Hepatocyte (in vitro differentiated cells): ENCODE measurements around the gene RAB11FIP4.

ENCODE experiments used
- EZH2phosphoT487 ChIP-seq: fragments of 200-600 bp; sonication (generic); IDR thresholded peaks from one replicate; pipeline ENCODE4 v1.6.1; 2018; ENCODE audit warnings: antibody characterized with exemption, mild to moderate bottlenecking, low read depth, moderate library complexity; ENCODE audit not compliant: unreplicated experiment, severe bottlenecking
- TF ChIP-seq, protein P1 (sequence below): fragments of 200-600 bp; sonication (generic); IDR thresholded peaks from 2 replicates; pipeline ENCODE4 v1.5.1; 2016; ENCODE audit warnings: antibody characterized with exemption, mild to moderate bottlenecking; ENCODE audit not compliant: poor library complexity

DNA sequence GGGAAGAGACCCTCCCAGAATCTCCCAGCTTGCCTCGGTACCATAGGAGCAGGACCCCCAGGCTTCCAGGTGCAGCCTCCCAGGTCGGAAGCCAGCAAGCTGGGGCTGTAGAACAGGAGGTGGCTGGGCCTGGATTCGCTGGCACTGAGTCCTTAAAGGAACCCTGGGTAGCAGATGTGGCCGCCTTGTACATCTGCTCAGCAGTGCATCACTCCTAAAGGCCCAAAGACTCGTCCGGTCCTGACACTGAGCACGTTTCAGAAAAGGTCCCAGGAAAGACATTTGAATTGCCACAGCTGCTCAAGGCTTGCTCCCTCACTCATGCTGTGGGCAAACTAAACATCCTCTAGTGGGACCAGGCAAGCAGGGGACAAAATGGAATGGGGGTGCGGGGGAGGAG lies 172.8 kb downstream of the RAB11FIP4 start:
- TF ChIP-seq, protein P1, sequence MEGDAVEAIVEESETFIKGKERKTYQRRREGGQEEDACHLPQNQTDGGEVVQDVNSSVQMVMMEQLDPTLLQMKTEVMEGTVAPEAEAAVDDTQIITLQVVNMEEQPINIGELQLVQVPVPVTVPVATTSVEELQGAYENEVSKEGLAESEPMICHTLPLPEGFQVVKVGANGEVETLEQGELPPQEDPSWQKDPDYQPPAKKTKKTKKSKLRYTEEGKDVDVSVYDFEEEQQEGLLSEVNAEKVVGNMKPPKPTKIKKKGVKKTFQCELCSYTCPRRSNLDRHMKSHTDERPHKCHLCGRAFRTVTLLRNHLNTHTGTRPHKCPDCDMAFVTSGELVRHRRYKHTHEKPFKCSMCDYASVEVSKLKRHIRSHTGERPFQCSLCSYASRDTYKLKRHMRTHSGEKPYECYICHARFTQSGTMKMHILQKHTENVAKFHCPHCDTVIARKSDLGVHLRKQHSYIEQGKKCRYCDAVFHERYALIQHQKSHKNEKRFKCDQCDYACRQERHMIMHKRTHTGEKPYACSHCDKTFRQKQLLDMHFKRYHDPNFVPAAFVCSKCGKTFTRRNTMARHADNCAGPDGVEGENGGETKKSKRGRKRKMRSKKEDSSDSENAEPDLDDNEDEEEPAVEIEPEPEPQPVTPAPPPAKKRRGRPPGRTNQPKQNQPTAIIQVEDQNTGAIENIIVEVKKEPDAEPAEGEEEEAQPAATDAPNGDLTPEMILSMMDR: no peak
- no peak for TF ChIP-seq EZH2phosphoT487
